Dedifferentiated amniotic fluid mesenchymal stem cell (primary cell): ENCODE measurements around the gene NPTX1.

ENCODE experiments used
- DNase-seq: peaks from one replicate; pipeline ENCODE4 v3.0.0-alpha.2; 2016; ENCODE audit errors: extremely low spot score

The NPTX1 gene

DNA sequence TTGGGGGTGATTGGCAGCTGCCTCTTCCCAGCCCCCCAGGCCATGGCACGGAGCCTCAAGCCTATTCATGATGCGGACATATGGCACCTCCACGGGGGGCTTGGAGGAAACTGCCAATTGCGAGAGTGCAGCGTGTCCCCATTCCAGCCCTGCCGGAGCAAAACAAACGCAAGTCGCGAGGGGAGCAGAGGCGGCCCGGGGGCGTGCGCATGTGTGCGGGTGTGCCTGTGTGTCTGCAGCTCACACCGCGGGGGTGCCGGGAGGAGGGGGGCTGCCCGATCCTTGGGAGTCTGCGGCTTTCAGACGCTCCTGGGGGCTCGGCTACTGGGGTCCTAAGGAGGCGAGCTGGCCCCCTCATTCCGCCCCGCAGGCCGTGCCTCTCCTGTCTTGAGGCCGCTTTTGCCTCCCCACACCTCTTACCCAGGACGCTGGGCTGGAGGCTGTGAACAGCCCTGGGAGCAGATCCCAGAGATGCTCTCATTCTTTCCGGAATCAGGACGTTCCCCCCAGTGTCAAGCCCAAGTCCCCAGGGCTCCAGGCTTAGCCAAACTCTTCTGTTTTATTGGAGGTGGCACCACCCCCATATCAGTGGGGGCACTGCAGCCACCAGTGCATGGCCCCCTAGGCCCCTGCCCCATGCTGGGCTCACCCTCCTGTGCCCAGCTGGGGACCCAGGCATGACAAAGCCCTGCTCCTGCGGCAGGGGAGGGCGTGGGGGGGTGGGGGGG is 32.3 kb downstream of the NPTX1 start:
- no peak for DNase-seq

DNA sequence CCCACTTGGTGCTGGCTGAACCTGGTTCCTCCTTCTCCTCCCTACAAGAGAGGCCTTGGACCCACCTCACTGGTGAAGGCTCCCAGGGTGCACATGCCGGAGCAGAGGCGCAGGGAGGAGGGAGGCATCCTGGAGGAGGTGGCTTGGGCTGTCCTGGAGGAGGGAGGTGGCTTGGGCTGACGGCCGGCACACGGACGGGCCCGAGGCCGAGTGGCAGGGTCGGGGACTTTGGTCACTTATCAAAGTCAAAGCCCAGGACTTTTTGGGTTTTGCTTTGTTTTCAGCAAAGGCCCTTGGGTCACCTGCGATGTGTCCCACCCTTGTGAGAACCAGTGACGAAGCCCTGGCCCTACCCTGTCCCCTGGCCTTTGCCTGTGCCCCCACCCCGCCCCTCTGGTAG is 32.9 kb downstream of the NPTX1 start:
- DNase-seq, result no peak

- no peak for DNase-seq
These were observed 33.6 kb downstream of the NPTX1 start for GRCh38 chr17:80442764-80443163.

DNA sequence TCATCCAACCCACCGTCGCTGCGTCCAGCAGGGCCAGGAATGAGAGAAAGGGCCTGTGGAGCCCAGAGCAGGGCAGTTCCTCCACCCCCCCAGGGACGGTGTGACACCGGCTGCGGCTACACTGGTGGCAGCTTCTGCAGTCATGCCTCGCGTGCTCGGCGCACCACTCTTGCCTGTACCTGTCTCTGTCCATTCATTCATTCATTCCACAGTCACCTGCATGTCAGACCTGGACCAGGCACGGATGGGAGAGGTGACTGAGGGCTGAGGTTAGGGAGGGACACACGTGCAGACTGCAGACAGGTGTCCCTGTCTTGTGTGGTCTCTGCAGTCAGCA is 34.1 kb downstream of the NPTX1 start:
- no peak for DNase-seq

- DNase-seq, result no peak
These were observed 34.6 kb downstream of the NPTX1 start for GRCh38 chr17:80441598-80442322.

DNA sequence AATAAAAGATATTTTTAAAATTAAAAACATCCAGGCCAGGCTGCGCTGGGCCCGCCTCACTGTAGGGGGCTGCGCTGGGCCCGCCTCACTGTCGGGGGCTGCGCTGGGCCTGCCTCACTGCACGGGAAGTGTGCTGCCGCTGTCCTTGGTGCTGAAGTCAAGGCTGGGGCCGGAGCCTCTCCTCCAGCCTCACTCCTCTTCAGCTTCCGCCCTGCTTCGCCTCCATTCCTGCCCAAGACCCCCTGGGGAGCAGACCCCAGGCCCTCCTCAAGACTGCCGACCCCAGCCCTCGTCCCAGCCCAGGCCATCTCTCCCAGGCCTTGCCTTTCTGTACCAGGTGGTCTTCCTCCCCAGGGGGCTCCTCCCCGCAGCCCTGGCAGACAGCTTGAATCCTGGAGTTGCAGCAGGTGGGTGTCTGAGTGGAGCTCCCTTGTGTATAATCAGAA is 35.3 kb downstream of the NPTX1 start:
- DNase-seq, result no peak

DNA sequence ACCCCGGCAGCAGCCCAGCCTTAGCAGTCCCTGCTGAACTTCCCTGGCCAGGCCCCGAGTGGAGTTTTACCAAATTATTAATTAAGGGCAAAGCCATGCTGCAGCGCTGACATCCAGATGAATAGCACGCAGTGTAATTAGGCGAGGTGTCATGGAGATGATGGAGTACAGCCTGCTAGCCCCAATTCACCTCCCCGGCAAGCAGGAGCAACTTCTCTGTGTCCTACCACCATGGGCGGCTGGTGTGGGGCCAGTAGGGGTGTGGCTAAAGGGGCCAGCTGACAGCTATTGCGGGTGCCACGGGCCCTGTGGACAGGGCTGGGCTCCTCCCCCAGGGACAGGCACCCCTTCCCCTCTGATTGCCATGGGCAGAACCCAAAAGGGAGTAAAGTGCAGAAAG is 36.9 kb downstream of the NPTX1 start:
- no peak for DNase-seq

- no peak for DNase-seq
These were observed 37.6 kb downstream of the NPTX1 start for GRCh38 chr17:80438806-80439205.

- no peak for DNase-seq
These were observed 38.9 kb downstream of the NPTX1 start for GRCh38 chr17:80437532-80437931.

GRCh38 chr17:80433916-80434666 is 42.3 kb downstream of the NPTX1 start:
- no peak for DNase-seq

- DNase-seq, result no peak
These were observed 43.4 kb downstream of the NPTX1 start for GRCh38 chr17:80432961-80433550.

- no peak for DNase-seq
These were observed 44.0 kb downstream of the NPTX1 start for GRCh38 chr17:80432350-80432955.

DNA sequence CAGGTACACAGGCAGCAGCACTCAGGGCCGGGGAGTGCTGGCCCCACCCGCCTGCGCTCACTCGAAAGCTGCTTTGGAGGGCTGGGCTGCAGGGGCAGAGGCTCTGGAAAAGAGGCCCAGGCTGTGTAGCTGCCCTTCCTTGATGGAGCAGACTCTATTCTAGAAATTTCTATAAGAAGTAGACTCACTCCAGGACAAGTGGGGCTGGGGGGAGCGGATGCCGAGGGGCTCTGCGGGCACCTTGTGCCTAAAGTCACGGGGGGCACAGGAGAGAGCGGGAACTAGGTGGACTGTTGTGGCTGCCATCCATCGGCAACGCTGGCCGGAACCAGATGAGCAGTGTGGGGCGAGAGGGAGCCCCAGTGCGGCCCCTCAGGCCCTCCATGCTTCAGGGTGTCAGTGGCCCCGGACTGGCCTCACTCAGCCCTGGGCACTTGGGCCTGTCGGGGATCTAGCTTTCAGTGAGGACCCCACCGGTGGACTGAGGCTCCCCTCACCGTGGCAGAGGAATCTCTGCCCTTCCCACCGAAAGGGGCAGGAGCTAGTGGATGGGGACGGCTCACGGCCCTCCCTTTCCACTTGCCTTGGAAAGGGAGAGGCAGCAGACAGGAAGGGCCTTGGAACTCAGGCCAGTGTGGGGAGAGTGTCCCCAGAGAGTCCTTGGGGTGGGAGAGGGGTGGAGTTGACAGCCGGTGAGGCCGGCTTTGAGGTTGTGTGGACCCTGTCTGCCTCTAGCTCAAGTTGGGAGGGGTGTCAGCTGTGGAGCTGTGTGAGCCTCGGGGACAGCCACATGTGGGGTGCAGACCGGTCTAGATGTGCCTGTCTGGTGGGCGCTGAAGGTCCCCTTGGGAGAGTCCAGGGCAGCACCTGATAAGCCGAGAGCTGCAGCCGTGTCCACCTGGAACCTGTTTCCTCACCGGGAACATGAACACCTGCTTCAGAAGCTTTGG is 44.9 kb downstream of the NPTX1 start:
- no peak for DNase-seq

- DNase-seq, result no peak
These were observed 45.8 kb downstream of the NPTX1 start for GRCh38 chr17:80430446-80431245.

GRCh38 chr17:80429356-80430275 is 46.8 kb downstream of the NPTX1 start:
- no peak for DNase-seq

DNA sequence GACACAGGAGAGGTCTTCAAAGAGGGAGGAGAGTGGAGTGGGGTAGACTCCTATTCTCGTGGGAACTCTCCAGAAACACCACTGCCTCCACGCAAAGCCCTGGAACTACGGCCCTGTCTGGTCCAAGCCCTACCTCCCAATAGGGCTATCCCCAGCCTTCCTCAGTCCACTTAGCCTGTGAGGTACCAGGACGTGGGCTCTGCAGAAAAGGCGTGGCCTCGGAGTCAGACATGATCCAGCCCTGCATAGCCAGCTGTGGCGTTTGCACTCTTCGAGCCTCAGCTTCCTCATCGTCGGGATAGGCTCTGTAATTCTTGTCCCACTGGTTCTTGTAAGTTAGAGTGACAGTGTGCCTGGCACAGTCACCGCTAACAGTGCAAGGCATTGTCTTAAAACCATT is 47.6 kb downstream of the NPTX1 start:
- DNase-seq, result no peak

GRCh38 chr17:80428363-80428762 is 48.0 kb downstream of the NPTX1 start:
- DNase-seq, result no peak

DNA sequence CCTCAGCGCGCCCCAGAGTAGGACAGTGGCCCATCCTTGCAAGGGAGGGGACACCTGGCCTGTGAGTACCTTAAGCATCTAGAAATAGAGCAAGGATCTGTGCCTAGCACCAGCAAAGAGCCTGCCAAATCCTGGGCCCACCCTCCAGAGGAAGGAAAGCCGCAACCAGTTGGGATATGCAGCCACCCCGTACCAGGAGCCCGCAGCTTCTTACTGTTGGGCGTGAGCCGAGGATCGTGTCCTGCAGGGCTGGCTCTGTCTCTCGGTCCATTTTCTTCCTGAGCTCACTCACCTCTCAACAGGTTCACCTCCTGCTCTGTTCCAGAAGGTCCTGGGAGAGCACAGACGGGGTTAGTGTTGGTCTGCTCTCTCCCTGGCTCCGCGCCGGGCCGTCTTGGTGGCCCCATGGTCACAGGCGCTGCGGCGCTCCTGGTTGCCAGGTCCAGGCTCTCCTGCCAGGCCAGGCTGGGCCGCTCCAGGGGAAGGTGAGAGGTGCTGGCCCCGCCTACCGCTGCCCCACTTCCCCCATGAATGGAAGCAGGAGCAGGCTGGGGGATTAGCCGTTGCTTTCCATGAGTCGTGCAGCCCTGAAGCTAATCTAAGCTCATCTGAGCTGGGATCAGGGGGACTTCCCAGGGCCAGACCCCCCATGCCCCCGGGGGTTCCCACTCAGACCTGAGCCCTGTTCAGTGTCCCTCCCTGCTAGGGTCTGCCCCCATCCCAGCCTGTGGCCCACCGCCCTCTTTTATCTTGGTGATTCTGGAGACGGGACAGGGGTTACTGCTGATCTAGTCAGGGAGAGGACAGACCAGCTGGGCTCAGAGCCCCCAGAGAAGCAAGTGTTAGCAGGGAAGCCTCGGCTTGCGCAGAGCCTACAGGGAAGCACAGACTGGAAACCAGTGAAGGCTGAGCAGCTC is 48.8 kb downstream of the NPTX1 start:
- DNase-seq, result no peak
